T-helper 2 cell (primary cell): ENCODE measurements around the gene RNH1.

ENCODE experiments used
- DNase-seq, 5 experiments: peaks; one replicate each; pipeline versions ENCODE4 v3.0.0 to v3.0.0-alpha.2; 2012 to 2022

Gene RNH1

GRCh38 chr11:455566-456147, 51.4 kb downstream of the RNH1 start:
- no peak for DNase-seq

- DNase-seq: no peak
Observed at GRCh38 chr11:454801-455565, 52.1 kb downstream of the RNH1 start.

GRCh38 chr11:454043-454442, 53.0 kb downstream of the RNH1 start:
- no peak for DNase-seq

- DNase-seq: no peak
Observed at GRCh38 chr11:453564-453963, 53.5 kb downstream of the RNH1 start.

- no peak for DNase-seq
Observed at GRCh38 chr11:452916-453527, 54.0 kb downstream of the RNH1 start.

GRCh38 chr11:452203-452744, 54.8 kb downstream of the RNH1 start:
- no peak for DNase-seq

- DNase-seq: no peak
Observed at GRCh38 chr11:451738-452137, 55.3 kb downstream of the RNH1 start.

- peak; percentile 47 to 91 (median 73) for DNase-seq
Observed at GRCh38 chr11:450809-451451, 56.1 kb downstream of the RNH1 start.

- DNase-seq: peak; percentile 85 to 97 (median 90)
Observed at GRCh38 chr11:449889-450808, 56.9 kb downstream of the RNH1 start, which contains the start of gene PTDSS2. PTDSS2 (plus strand) TSS chr11:450279; CDS start chr11:450456, 177 bp downstream.

GRCh38 chr11:447923-448731, 58.9 kb downstream of the RNH1 start:
- peak; percentile 86 to 98 (median 92) for DNase-seq

- DNase-seq: no peak
Observed at GRCh38 chr11:446891-447290, 60.2 kb downstream of the RNH1 start.

- DNase-seq: no peak
Observed at GRCh38 chr11:445765-446588, 61.1 kb downstream of the RNH1 start.
